ENCODE measurements around the gene EAF2.

Gene EAF2

DNA sequence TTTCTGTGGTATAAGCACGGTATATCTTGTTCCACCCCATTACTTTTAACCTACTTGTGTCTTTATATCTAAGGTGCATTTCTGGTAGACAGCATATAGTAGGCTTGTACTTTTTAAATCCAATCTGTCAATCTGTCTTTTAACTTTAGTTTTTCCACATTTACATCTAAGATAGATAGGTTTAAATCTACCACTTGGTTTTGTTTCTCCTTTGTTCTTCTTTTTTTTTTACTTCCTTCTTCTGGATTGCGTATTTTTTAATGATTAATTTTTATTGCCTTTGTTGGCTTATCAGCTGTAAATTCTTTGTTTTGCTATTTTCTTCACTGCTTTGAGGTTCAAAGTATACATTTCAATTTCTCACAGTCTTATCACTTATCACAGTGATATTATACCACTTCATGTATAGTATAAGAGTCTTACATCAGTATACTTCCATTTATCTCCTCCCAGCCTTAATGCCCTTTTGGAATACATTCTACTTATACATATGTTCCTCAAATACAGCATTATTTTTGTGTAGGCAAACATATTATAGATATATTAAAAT, 31.2 kb upstream of the EAF2 start:
- no peak overlapping the region for H2AFZ ChIP-seq (ENCODE audit: low read length)
- TF ChIP-seq CTCF (IDR thresholded peaks at IDR 0.05; ENCODE audit: low read length) = no peak
- TF ChIP-seq EZH2 (IDR thresholded peaks at IDR 0.05; ENCODE audit: borderline replicate concordance, low read length) = no peak
- no peak overlapping the region for H3K9ac ChIP-seq (ENCODE audit: low read length)
- peaks cover 72% of the 10 kb centered on the region for H3K36me3 ChIP-seq (ENCODE audit: insufficient read depth, low read length)
- H3K79me2 ChIP-seq (ENCODE audit: insufficient read depth, low read length) = no peaks in the 10 kb centered on the region
- H4K20me1 ChIP-seq (ENCODE audit: insufficient read depth, low read length) = no peaks in the 10 kb centered on the region
- H3K4me3 ChIP-seq (ENCODE audit: low read depth, low read length, poor library complexity, severe bottlenecking) = no peak overlapping the region
- H3K9me3 ChIP-seq (ENCODE audit: low read length) = no peaks in the 10 kb centered on the region
- H3K27ac ChIP-seq (ENCODE audit: low read depth, low read length, poor library complexity, severe bottlenecking) = no peak overlapping the region
- H3F3A ChIP-seq (ENCODE audit: insufficient read depth, low read length) = no peaks in the 10 kb centered on the region
- H3K4me1 ChIP-seq (ENCODE audit: insufficient read depth, low read length, severe bottlenecking) = no peaks in the 10 kb centered on the region
- H3K27me3 ChIP-seq (ENCODE audit: insufficient read depth, low read length) = no peaks in the 10 kb centered on the region
- no peak overlapping the region for H3K4me2 ChIP-seq (ENCODE audit: low read length)
- no peaks in the 10 kb centered on the region for H3K9me2 ChIP-seq (ENCODE audit: low read depth, low read length)

- Histone ChIP-seq H3K27ac (ENCODE audit: low read depth, low read length, poor library complexity, severe bottlenecking) (no peak overlapping the region), H4K20me1 (ENCODE audit: insufficient read depth, low read length) (no peaks in the 10 kb centered on the region), H3K9me3 (ENCODE audit: low read length) (no peaks in the 10 kb centered on the region), H3K9ac (ENCODE audit: low read length) (no peak overlapping the region), H3K4me1 (ENCODE audit: insufficient read depth, low read length, severe bottlenecking) (peaks cover 7% of the 10 kb centered on the region), H3K9me2 (ENCODE audit: low read depth, low read length) (no peaks in the 10 kb centered on the region), H3F3A (ENCODE audit: insufficient read depth, low read length) (no peaks in the 10 kb centered on the region), H3K79me2 (ENCODE audit: insufficient read depth, low read length) (peaks cover 7% of the 10 kb centered on the region), H2AFZ (ENCODE audit: low read length) (no peak overlapping the region), H3K4me2 (ENCODE audit: low read length) (no peak overlapping the region), H3K27me3 (ENCODE audit: insufficient read depth, low read length) (no peaks in the 10 kb centered on the region), H3K36me3 (ENCODE audit: insufficient read depth, low read length) (peaks cover 86% of the 10 kb centered on the region), H3K4me3 (ENCODE audit: low read depth, low read length, poor library complexity, severe bottlenecking) (no peak overlapping the region)
- no peak for TF ChIP-seq EZH2 (IDR thresholded peaks at IDR 0.05; ENCODE audit: borderline replicate concordance, low read length)
Observed at GRCh38 chr3:121809249-121809648, 25.8 kb upstream of the EAF2 start.

DNA sequence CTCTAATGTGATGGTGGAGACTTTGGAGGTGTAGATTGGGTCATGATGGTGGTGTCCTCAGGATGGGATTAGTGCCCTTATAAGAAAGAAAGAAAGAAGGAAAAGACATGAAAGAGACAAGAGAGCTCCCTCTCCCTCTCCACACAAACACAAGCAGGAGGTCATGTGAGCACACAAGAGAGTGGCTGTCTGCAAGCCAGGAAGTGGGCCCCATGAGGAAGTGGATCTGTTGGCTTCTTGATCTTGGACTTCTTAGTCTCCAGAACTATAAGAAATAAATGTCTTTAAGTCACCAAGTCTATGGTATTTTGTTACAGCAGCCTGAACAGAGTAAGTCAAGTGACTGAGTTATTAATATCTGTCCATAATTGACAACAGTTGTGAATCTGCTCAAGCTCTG, 17.3 kb upstream of the EAF2 start:
- H2AFZ ChIP-seq (ENCODE audit: low read length) = no peak overlapping the region
- no peak overlapping the region for H3K27ac ChIP-seq (ENCODE audit: low read depth, low read length, poor library complexity, severe bottlenecking)
- no peak overlapping the region for H3K4me3 ChIP-seq (ENCODE audit: low read depth, low read length, poor library complexity, severe bottlenecking)
- H3K9me3 ChIP-seq (ENCODE audit: low read length) = peaks cover 4% of the 10 kb centered on the region; the same call in 1 of the 2 replicates
- H3K36me3 ChIP-seq (ENCODE audit: insufficient read depth, low read length) = peaks cover 67% of the 10 kb centered on the region
- H3K27me3 ChIP-seq (ENCODE audit: insufficient read depth, low read length) = no peaks in the 10 kb centered on the region
- no peaks in the 10 kb centered on the region for H3F3A ChIP-seq (ENCODE audit: insufficient read depth, low read length)
- peaks cover 21% of the 10 kb centered on the region for H3K79me2 ChIP-seq (ENCODE audit: insufficient read depth, low read length)
- H3K9me2 ChIP-seq (ENCODE audit: low read depth, low read length) = no peaks in the 10 kb centered on the region
- no peaks in the 10 kb centered on the region for H4K20me1 ChIP-seq (ENCODE audit: insufficient read depth, low read length)
- no peak overlapping the region for H3K4me2 ChIP-seq (ENCODE audit: low read length)
- TF ChIP-seq EZH2 (IDR thresholded peaks at IDR 0.05; ENCODE audit: borderline replicate concordance, low read length) (no peak), CTCF (IDR thresholded peaks at IDR 0.05; ENCODE audit: low read length) (no peak)
- H3K9ac ChIP-seq (ENCODE audit: low read length) = no peak overlapping the region
- H3K4me1 ChIP-seq (ENCODE audit: insufficient read depth, low read length, severe bottlenecking) = no peaks in the 10 kb centered on the region

DNA sequence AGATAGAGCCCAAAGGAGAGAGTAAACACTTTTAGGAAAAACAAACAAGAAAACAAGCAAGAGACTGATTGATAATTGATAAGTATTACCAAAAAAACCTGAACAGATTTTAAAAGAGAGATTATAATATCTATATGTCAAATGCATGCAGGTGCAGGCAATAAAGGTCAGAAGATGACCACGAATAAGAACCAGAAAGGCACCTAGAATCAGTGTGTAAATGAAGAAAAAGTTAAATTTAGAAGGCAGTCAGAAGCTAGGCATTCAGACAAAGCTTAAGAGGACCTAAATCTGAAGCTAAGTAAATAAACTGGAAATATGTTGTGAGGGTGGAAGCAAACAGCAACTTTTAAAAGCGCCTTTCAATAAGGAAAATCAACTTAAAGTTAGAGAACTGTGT, 16.4 kb upstream of the EAF2 start:
- peaks cover 70% of the 10 kb centered on the region for H3K36me3 ChIP-seq (ENCODE audit: insufficient read depth, low read length)
- H2AFZ ChIP-seq (ENCODE audit: low read length) = no peak overlapping the region
- H3K4me3 ChIP-seq (ENCODE audit: low read depth, low read length, poor library complexity, severe bottlenecking) = no peak overlapping the region
- no peak overlapping the region for H3K9ac ChIP-seq (ENCODE audit: low read length)
- H3F3A ChIP-seq (ENCODE audit: insufficient read depth, low read length) = no peaks in the 10 kb centered on the region
- H3K4me2 ChIP-seq (ENCODE audit: low read length) = no peak overlapping the region
- no peaks in the 10 kb centered on the region for H3K27me3 ChIP-seq (ENCODE audit: insufficient read depth, low read length)
- H3K9me2 ChIP-seq (ENCODE audit: low read depth, low read length) = no peaks in the 10 kb centered on the region
- no peaks in the 10 kb centered on the region for H4K20me1 ChIP-seq (ENCODE audit: insufficient read depth, low read length)
- H3K9me3 ChIP-seq (ENCODE audit: low read length) = peaks cover 4% of the 10 kb centered on the region; the same call in 1 of the 2 replicates
- H3K27ac ChIP-seq (ENCODE audit: low read depth, low read length, poor library complexity, severe bottlenecking) = no peak overlapping the region
- TF ChIP-seq CTCF (IDR thresholded peaks at IDR 0.05; ENCODE audit: low read length) (no peak), EZH2 (IDR thresholded peaks at IDR 0.05; ENCODE audit: borderline replicate concordance, low read length) (no peak)
- H3K4me1 ChIP-seq (ENCODE audit: insufficient read depth, low read length, severe bottlenecking) = no peaks in the 10 kb centered on the region
- H3K79me2 ChIP-seq (ENCODE audit: insufficient read depth, low read length) = peaks cover 18% of the 10 kb centered on the region

Measured in OCI-LY1 (cell line).